Gastrocnemius medialis (tissue), 4 donors: Measurements from ENCODE around the gene PLCXD1.
"Not testable (repeated sequence)": the region's sequence is repeated elsewhere in the genome, so short reads cannot be mapped to it uniquely, and the experiment has no call there.

Source experiments
- POLR2A ChIP-seq, 2 donors: fragments of 450-650 bp; IDR thresholded peaks; one replicate each; pipeline ENCODE4 v1.6.1; 2017; ENCODE audit warnings: antibody characterized with exemption in 2 of 2, mild to moderate bottlenecking in 2 of 2, moderate library complexity in 2 of 2
- TF ChIP-seq, protein P1 (sequence below), 5 experiments: fragments of 450-650 bp in 3 of 5; fragments of 200-600 bp in 2 of 5; sonication (generic) in 2 of 5; IDR thresholded peaks in 4 of 5; conservative IDR thresholded peaks in 1 of 5; 1 replicate in 4 of 5; 2 replicates in 1 of 5; pipeline ENCODE4 v1.5.1; 2016 to 2019; ENCODE audit warnings: antibody characterized with exemption in 5 of 5, mild to moderate bottlenecking in 3 of 5, moderate library complexity in 3 of 5

- TF ChIP-seq, protein P1, sequence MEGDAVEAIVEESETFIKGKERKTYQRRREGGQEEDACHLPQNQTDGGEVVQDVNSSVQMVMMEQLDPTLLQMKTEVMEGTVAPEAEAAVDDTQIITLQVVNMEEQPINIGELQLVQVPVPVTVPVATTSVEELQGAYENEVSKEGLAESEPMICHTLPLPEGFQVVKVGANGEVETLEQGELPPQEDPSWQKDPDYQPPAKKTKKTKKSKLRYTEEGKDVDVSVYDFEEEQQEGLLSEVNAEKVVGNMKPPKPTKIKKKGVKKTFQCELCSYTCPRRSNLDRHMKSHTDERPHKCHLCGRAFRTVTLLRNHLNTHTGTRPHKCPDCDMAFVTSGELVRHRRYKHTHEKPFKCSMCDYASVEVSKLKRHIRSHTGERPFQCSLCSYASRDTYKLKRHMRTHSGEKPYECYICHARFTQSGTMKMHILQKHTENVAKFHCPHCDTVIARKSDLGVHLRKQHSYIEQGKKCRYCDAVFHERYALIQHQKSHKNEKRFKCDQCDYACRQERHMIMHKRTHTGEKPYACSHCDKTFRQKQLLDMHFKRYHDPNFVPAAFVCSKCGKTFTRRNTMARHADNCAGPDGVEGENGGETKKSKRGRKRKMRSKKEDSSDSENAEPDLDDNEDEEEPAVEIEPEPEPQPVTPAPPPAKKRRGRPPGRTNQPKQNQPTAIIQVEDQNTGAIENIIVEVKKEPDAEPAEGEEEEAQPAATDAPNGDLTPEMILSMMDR (IDR thresholded peaks at IDR 0.05 in 4 of 5, conservative IDR thresholded peaks at IDR 0.05 in 1 of 5): not testable (repeated sequence)
- not testable (repeated sequence) for TF ChIP-seq POLR2A (IDR thresholded peaks at IDR 0.05)
Observed at GRCh38 chrX:279757-280604, 1.2 kb upstream of the PLCXD1 start.
